H1 (cell line): ENCODE data around the gene UGT1A7. TPM values are rescaled to one million over a fixed set of nuclear protein-coding genes. Genes with fewer than 3 reads are reported as not detected.

Source experiments
- CTCF ChIA-PET: fragments of 300-600 bp; sonication (Branson Sonifier 250); formaldehyde crosslinking; loops from one replicate; lab custom pipeline; 2021; ENCODE audit not compliant: partially characterized antibody; lab: Charles Lee
- POLR2A ChIA-PET: fragments of 300-600 bp; sonication (Branson Sonifier 250); formaldehyde crosslinking; loops from one replicate; lab custom pipeline; 2021; ENCODE audit warnings: inconsistent platforms; ENCODE audit not compliant: partially characterized antibody; lab: Charles Lee
- DNase-seq, 2 experiments: peaks; one replicate each; pipeline versions ENCODE4 v3.0.0 to v3.0.0-alpha.2; 2010 to 2022; ENCODE audit warnings: low spot score in 2 of 2, low read depth in 1 of 2, mixed read lengths in 1 of 2
- FAIRE-seq: peaks from 2 replicates; lab custom pipeline; 2011; peaks lifted over from hg19 to GRCh38; lab: Jason Lieb, UNC
- H2AFZ ChIP-seq: 2 replicates; pipeline ENCODE4 v1.8.1; 2012; ENCODE audit warnings: low read length, inconsistent platforms
- H2AK5ac ChIP-seq: 2 replicates; pipeline ENCODE4 v1.6.1; 2013; ENCODE audit warnings: low read depth, low read length
- H2BK120ac ChIP-seq: replicated peaks from 2 replicates; pipeline ENCODE3; 2013; ENCODE audit warnings: low read depth, low read length, inconsistent platforms
- H2BK12ac ChIP-seq: 2 replicates; pipeline ENCODE4 v1.6.1; 2013; ENCODE audit warnings: low read depth, low read length
- H2BK15ac ChIP-seq: 2 replicates; pipeline ENCODE4 v1.6.1; 2013; ENCODE audit warnings: low read length
- H2BK20ac ChIP-seq: 2 replicates; pipeline ENCODE4 v1.6.1; 2013; ENCODE audit warnings: low read length
- H2BK5ac ChIP-seq: 2 replicates; pipeline ENCODE4 v1.6.1; 2013; ENCODE audit warnings: low read depth, low read length
- H3K14ac ChIP-seq: 2 replicates; pipeline ENCODE4 v1.6.1; 2013; ENCODE audit warnings: inconsistent platforms; ENCODE audit not compliant: insufficient read length
- H3K18ac ChIP-seq: 2 replicates; pipeline ENCODE4 v1.6.1; 2013; ENCODE audit warnings: low read length; ENCODE audit errors: extremely low read depth
- H3K23ac ChIP-seq: 2 replicates; pipeline ENCODE4 v1.6.1; 2013; ENCODE audit warnings: inconsistent platforms; ENCODE audit not compliant: insufficient read length
- H3K23me2 ChIP-seq: 2 replicates; pipeline ENCODE4 v1.6.1; 2013; ENCODE audit warnings: low read depth, low read length
- H3K27ac ChIP-seq: 2 replicates; pipeline ENCODE4 v1.6.1; 2011; ENCODE audit warnings: low read depth, low read length, inconsistent platforms
- H3K27me3 ChIP-seq, 4 experiments: replicated peaks in 1 of 4; 1 replicate in 1 of 4; 2 replicates in 3 of 4; pipeline versions ENCODE4 v1.6.1 to v1.8.1; 2011 to 2013; ENCODE audit warnings: low read length in 3 of 4, mild to moderate bottlenecking in 3 of 4, inconsistent platforms in 2 of 4, mixed read lengths in 2 of 4, moderate library complexity in 1 of 4; ENCODE audit not compliant: control insufficient read depth in 3 of 4, insufficient read depth in 3 of 4; ENCODE audit errors: extremely low read depth in 1 of 4
- H3K36me3 ChIP-seq, 4 experiments: 2 replicates each; pipeline versions ENCODE4 v1.6.1 to v1.8.1; 2011 to 2013; ENCODE audit warnings: mild to moderate bottlenecking in 4 of 4, low read length in 3 of 4, moderate library complexity in 2 of 4, control low read depth in 1 of 4, inconsistent platforms in 1 of 4; ENCODE audit not compliant: insufficient read depth in 4 of 4, control insufficient read depth in 2 of 4
- H3K4ac ChIP-seq: replicated peaks from 2 replicates; pipeline ENCODE3; 2013; ENCODE audit warnings: low read length, low read depth, mixed read lengths, inconsistent platforms; ENCODE audit not compliant: insufficient read length
- H3K4me1 ChIP-seq, 4 experiments: replicated peaks in 1 of 4; 1 replicate in 1 of 4; 2 replicates in 3 of 4; pipeline versions ENCODE4 v1.6.1 to v1.8.1; 2011 to 2013; ENCODE audit warnings: low read length in 3 of 4, inconsistent platforms in 2 of 4, mixed read lengths in 1 of 4; ENCODE audit not compliant: insufficient read depth in 4 of 4, control insufficient read depth in 3 of 4
- H3K4me2 ChIP-seq, 2 experiments: 2 replicates each; pipeline versions ENCODE4 v1.6.1 to v1.8.1; 2011 to 2013; ENCODE audit warnings: low read depth in 2 of 2, low read length in 2 of 2, control low read depth in 1 of 2, inconsistent platforms in 1 of 2, mild to moderate bottlenecking in 1 of 2; ENCODE audit not compliant: insufficient read depth in 1 of 2
- H3K4me3 ChIP-seq, 4 experiments: fragments of 200-600, 300-600 bp in 1 of 4; sonication (generic), shearing (Covaris generic), sonication (Bioruptor Twin) in 1 of 4; 2 replicates each; pipeline versions ENCODE4 v1.5.1 to v1.8.1; 2011 to 2016; ENCODE audit warnings: low read length in 4 of 4, low read depth in 3 of 4, control low read depth in 2 of 4, inconsistent platforms in 2 of 4, mild to moderate bottlenecking in 2 of 4, mixed read lengths in 1 of 4, moderate library complexity in 1 of 4; ENCODE audit not compliant: insufficient read depth in 2 of 4; ENCODE audit errors: extremely low read depth in 1 of 4
- H3K56ac ChIP-seq: replicated peaks from 2 replicates; pipeline ENCODE3; 2013; ENCODE audit warnings: low read depth, mild to moderate bottlenecking, mixed read lengths, low read length, inconsistent platforms; ENCODE audit not compliant: insufficient read length
- H3K79me1 ChIP-seq: 2 replicates; pipeline ENCODE4 v1.6.1; 2013; ENCODE audit warnings: low read depth, low read length, control low read depth
- H3K79me2 ChIP-seq, 2 experiments: 2 replicates each; pipeline versions ENCODE4 v1.6.1 to v1.8.1; 2012 to 2013; ENCODE audit warnings: low read length in 2 of 2, mild to moderate bottlenecking in 2 of 2, inconsistent platforms in 1 of 2; ENCODE audit not compliant: insufficient read depth in 2 of 2, control insufficient read depth in 1 of 2
- H3K9ac ChIP-seq, 4 experiments: replicated peaks in 1 of 4; 1 replicate in 1 of 4; 2 replicates in 3 of 4; pipeline versions ENCODE4 v1.6.1 to v1.8.1; 2011 to 2013; ENCODE audit warnings: low read depth in 3 of 4, low read length in 3 of 4, control low read depth in 2 of 4, mild to moderate bottlenecking in 2 of 4, moderate library complexity in 2 of 4, inconsistent platforms in 1 of 4; ENCODE audit errors: extremely low read depth in 1 of 4
- H3K9me3 ChIP-seq, 2 experiments: 2 replicates each; pipeline versions ENCODE4 v1.6.1 to v1.8.1; 2012 to 2013; ENCODE audit warnings: mild to moderate bottlenecking in 2 of 2, moderate library complexity in 2 of 2, control low read depth in 1 of 2, inconsistent platforms in 1 of 2, low read depth in 1 of 2, low read length in 1 of 2, mixed read lengths in 1 of 2; ENCODE audit not compliant: insufficient read depth in 2 of 2
- H4K20me1 ChIP-seq, 2 experiments: replicated peaks in 1 of 2; 2 replicates each; pipeline versions ENCODE3 to v1.8.1; 2011 to 2013; ENCODE audit warnings: inconsistent platforms in 2 of 2, low read length in 2 of 2, mild to moderate bottlenecking in 1 of 2; ENCODE audit not compliant: insufficient read depth in 2 of 2, control insufficient read depth in 1 of 2
- H4K5ac ChIP-seq: 2 replicates; pipeline ENCODE4 v1.6.1; 2013; ENCODE audit warnings: low read length, low read depth, mixed read lengths, inconsistent platforms; ENCODE audit not compliant: insufficient read length
- H4K8ac ChIP-seq: 2 replicates; pipeline ENCODE4 v1.8.0; 2013; ENCODE audit warnings: mild to moderate bottlenecking, moderate library complexity, low read length, inconsistent platforms; ENCODE audit not compliant: insufficient read depth; ENCODE audit errors: extremely low read depth
- H4K91ac ChIP-seq: replicated peaks from 2 replicates; pipeline ENCODE3; 2013; ENCODE audit warnings: low read length, mixed read lengths, inconsistent platforms; ENCODE audit not compliant: insufficient read length
- BCL11A ChIP-seq, 2 experiments: IDR thresholded peaks; one replicate each; pipeline ENCODE4 v1.6.1; 2011; ENCODE audit warnings: low read depth in 2 of 2, low read length in 2 of 2, mild to moderate bottlenecking in 2 of 2
- CBX5 ChIP-seq: fragments of 300-800, 300-1000 bp; sonication (generic); IDR thresholded peaks from 2 replicates; pipeline ENCODE4 v1.7.1; 2016; ENCODE audit warnings: antibody characterized with exemption, low read length, low read depth
- CHD1 ChIP-seq: IDR thresholded peaks from 2 replicates; pipeline ENCODE4 v1.6.1; 2012; ENCODE audit warnings: low read depth, low read length, improper control_type of control experiment
- FOSL1 ChIP-seq: IDR thresholded peaks from 2 replicates; pipeline ENCODE4 v1.6.1; 2011; ENCODE audit warnings: mild to moderate bottlenecking, low read depth, low read length, moderate library complexity; ENCODE audit not compliant: insufficient read depth
- KDM4A ChIP-seq: IDR thresholded peaks from one replicate; pipeline ENCODE4 v1.7.1; 2012; ENCODE audit warnings: low read depth, mild to moderate bottlenecking, moderate library complexity, low read length, inconsistent platforms; ENCODE audit not compliant: severe bottlenecking
- RAD21 ChIP-seq, 2 experiments: IDR thresholded peaks in 1 of 2; conservative IDR thresholded peaks in 1 of 2; 2 replicates each; pipeline ENCODE4 v1.6.1; 2011; ENCODE audit warnings: low read depth in 2 of 2, low read length in 2 of 2, improper control_type of control experiment in 1 of 2, inconsistent platforms in 1 of 2, mild to moderate bottlenecking in 1 of 2, moderate library complexity in 1 of 2
- TCF12 ChIP-seq: IDR thresholded peaks from 2 replicates; pipeline ENCODE4 v1.6.1; 2011; ENCODE audit warnings: low read depth, mild to moderate bottlenecking, low read length
- ZNF274 ChIP-seq: IDR thresholded peaks from 2 replicates; pipeline ENCODE4 v1.7.0; 2012; ENCODE audit warnings: low read length, borderline replicate concordance; ENCODE audit errors: extremely low read depth
- WGBS, 2 experiments: shearing (Covaris generic) in 1 of 2; methylation state at CpG; one replicate each; pipeline versions ENCODE4 v1.1.6 to v1.1.7; 2013 to 2015; ENCODE audit warnings: low lambda C conversion rate in 2 of 2, mixed read lengths in 2 of 2, inconsistent platforms in 1 of 2, low coverage in 1 of 2, missing lambda C conversion rate in 1 of 2; ENCODE audit not compliant: insufficient replicate concordance in 2 of 2, insufficient coverage in 1 of 2, insufficient read length in 1 of 2; ENCODE audit errors: extremely low coverage in 1 of 2, missing lambda C conversion rate in 1 of 2; 5-methylcytosine and 5-hydroxymethylcytosine counted together
- polyA plus RNA-seq, 7 experiments: library from polyadenylated mRNA; depleted of rRNA in 3 of 7; stranded (reverse) in 5 of 7; unstranded in 2 of 7; fragments of >200 nt in 5 of 7; fragments of 200-250 nt in 2 of 7; gene quantifications; 1 replicate in 5 of 7; 2 replicates in 1 of 7; 4 replicates in 1 of 7; pipeline versions ENCODE4 v1.2.1 to v1.2.3, GENCODE V29; 2011 to 2013; ENCODE audit warnings: missing spikeins in 2 of 7, mixed read lengths in 2 of 7
- total RNA-seq: library from RNA; stranded (reverse); fragmentation: NEBNext Ultra II Directional; extraction: Animal tissue kit (Norgen Biotek cat#: 25700); gene quantifications from 2 replicates; pipeline ENCODE4 v1.2.1, GENCODE V29; 2021

The UGT1A7 gene
- total and polyA plus RNA-seq, 2 of the 8 experiments (the other 6 are each of a cell fraction or from before 2014, with no cell fraction given), result not detected

DNA sequence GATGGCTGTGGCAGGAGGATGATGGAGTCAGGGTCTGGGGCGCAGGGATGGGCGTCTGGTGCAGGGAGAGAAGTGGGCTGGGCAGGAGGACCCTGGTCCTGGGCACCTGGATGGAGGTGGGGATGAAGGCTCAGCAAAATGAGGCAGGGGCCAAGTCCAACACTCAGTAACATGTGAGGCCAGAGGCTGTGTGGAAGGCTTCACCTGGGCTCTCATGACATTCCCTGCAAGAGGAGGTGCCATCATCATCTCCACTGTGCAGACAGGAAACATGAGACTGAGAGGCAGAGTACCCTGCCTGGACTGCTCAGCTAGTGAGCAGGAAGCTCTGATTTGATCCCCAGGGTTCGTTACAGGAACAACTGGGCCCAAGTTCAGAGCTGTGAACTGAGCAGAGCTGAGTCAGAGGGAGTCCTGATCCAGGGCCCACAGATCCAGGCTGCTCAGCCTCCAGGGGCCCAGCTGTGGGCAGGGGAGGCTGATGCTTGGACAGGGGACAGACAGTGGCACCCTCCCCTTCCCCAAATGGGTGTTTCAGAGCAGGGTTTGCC is 135.7 kb downstream of the UGT1A7 start:
- FAIRE-seq, result no peak
- CTCF ChIA-PET, result interaction anchor here (2.6 kb wide), 1 partner anchor 15 kb away, joined by 11 read pairs; no protein-coding TSS in a partner anchor

More for the DNA sequence above, 135.7 kb downstream of the UGT1A7 start:
- Histone ChIP-seq H2AFZ (no peak overlapping the region), H2BK20ac (no peak overlapping the region), H2BK12ac (no peak overlapping the region), H3K79me1 (no peaks in the 10 kb centered on the region), H4K5ac (no peak overlapping the region), H3K18ac (no peak overlapping the region), H3K14ac (no peak overlapping the region), H3K79me2 (no peaks in the 10 kb centered on the region), H2BK15ac (no peak overlapping the region), H4K20me1 (no peaks in the 10 kb centered on the region), H3K4me3 (no peak overlapping the region), H3K9me3 (no peaks in the 10 kb centered on the region), H3K9ac (no peak overlapping the region), H3K23me2 (no peaks in the 10 kb centered on the region), H3K36me3 (no peaks in the 10 kb centered on the region), H3K4me2 (no peak overlapping the region), H3K27ac (no peak overlapping the region), H3K4me1 (no peaks in the 10 kb centered on the region), H3K56ac (no peak overlapping the region), H2BK120ac (no peak overlapping the region), H4K91ac (no peak overlapping the region), H2AK5ac (no peak overlapping the region), H3K27me3 (no peaks in the 10 kb centered on the region), H3K4ac (no peak overlapping the region), H2BK5ac (no peak overlapping the region), H4K8ac (no peak overlapping the region), H3K23ac (no peak overlapping the region)
- 84% methylated on average over 3 of the region's 3 CpGs; no CpG with 5 or more reads in 1 of the 2 experiments for WGBS, 2 experiments
- TF ChIP-seq RAD21 (IDR thresholded peaks at IDR 0.05 in 1 of 2, conservative IDR thresholded peaks at IDR 0.05 in 1 of 2; ENCODE audit: low read depth in 2 of 2, low read length in 2 of 2) (no peak), CBX5 (no peak), CHD1 (no peak), KDM4A (no peak), ZNF274 (no peak), BCL11A (IDR thresholded peaks at IDR 0.05; ENCODE audit: low read depth in 2 of 2, low read length in 2 of 2) (no peak), TCF12 (no peak), FOSL1 (no peak)
- DNase-seq, result no peak
- POLR2A ChIA-PET, result no interaction called here
